Measurements from ENCODE around the gene FAM222A.

The FAM222A gene

DNA sequence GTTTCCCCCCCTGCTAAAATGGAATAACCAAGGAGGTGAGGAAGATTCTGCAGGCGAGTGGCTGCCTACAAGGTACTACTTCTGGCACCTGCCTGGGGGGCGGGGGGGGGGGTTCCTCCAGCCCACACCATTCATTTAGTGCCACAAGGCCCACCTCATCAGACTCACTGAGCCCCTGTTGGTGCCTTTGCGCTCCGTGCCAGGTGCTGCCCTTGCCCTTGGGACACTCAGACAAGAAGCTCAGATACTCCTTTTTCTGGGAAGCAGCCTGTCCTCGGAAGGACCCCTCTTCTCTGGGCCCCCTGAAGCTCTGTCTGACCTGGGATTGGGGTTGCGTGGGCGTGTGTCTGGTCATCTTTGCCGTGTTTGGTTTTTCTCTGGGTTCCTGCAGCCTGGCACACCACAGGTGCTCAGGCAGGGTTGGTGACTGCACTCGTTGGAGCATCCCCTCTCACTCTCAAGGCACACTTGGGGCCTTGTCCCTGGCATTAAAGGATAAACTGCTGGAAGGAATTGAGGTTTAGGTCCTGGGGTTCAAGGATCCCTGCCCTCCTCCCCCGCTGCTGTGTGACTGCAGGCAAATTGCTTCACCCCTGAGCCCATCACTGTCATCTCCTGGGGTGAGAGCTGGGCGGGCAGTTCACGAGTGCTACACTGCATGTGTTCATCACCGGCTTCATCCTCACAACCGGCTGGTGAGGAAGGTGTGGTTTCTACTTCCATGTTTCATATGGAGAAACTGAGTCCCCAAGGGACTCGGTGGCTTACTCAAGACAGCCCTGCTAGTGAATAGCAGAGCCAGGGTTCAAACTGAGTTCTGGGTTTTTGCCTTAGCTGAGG, 16.9 kb downstream of the FAM222A start:
- in situ Hi-C loops (cut with MboI; ENCODE audit: low pct_unique_long_range_greater_than_20kb, low sequenced_read_pairs, unreplicated experiment), result no loop called here
- no peak for DNase-seq (ENCODE audit: low spot score)
- TF ChIP-seq CTCF (IDR thresholded peaks at IDR 0.05; ENCODE audit: extremely low read depth, insufficient read depth, missing control alignments), result no peak

DNA sequence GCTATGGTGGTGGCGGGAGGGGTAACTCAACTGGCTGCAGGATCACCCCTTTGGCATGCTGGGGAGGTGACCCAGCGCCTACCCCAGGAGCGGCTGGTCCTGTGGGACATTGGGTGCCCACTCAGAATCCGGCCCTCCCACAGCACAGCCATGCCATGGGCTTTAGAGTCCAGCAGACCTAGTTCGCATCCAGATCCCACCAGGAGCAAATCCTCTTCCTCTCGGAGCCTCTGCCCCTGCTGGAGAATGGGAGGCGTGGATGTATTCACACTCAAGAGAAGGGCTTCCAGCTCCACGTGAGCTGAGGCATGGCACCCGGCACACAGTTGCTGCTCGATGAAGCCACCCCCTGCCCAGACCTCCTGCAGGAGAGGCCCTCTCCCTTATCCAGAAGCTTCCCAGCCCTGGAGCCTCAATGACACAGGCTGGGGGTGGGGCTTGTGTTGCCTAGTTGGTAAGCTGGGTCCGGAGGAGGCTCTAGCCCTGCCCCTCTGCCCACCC, 17.7 kb downstream of the FAM222A start:
- in situ Hi-C loops (cut with MboI; ENCODE audit: low pct_unique_long_range_greater_than_20kb, low sequenced_read_pairs, unreplicated experiment), result no loop called here

GRCh38 chr12:109731806-109732205, 18.2 kb downstream of the FAM222A start:
- in situ Hi-C loops (cut with MboI; ENCODE audit: low pct_unique_long_range_greater_than_20kb, low sequenced_read_pairs, unreplicated experiment), result no loop called here
- no peak for DNase-seq (ENCODE audit: low spot score)
- TF ChIP-seq CTCF (IDR thresholded peaks at IDR 0.05; ENCODE audit: extremely low read depth, insufficient read depth, missing control alignments), result no peak

More for the DNA sequence above, 17.7 kb downstream of the FAM222A start:
- no peak for TF ChIP-seq CTCF (IDR thresholded peaks at IDR 0.05; ENCODE audit: extremely low read depth, insufficient read depth, missing control alignments)
- DNase-seq (ENCODE audit: low spot score), result no peak

DNA sequence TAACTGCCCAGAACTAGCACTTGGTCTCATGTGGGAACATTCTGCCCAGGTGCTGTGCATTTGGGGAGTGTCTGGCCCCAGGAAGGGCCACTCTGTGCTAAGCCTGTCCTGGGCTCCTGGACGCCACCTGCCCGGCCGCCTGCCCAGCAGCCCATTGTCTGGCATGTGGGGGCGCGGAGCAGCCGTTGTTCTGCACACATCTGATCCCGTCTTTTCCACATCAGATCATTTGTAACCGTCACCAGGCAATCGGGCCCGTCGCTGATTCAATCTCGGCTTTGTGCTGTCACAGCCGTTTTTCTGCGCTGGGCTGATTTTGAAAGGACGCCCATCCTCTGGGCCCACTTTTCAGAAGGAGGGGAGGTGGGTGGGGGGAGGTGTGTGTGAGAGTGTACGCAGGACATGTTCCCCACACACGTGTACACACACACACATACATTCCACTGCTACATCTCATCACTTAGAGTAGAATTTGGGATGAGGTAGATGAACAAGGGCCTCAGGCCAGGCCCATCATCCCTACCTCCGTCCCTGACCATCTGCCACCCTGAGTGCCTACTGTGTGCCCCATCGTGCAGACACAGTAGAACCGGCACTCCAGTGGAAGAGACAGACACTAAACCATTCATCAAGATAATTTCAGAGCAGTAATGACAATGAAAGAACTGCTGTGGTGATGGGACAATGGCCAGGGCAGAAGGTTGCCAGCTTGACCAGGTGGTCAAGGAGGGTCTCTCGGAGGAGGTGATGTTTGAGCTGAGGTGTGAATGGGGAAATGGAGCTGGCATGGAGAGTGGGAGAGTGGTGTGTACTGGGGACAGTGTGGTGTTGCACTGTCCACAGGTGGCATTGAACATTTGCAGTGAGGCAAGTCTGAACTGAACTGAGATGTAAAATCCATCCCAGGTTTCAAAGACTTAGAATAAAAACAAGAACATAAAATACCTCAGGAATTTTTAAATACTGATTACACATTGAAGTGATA, 19.0 kb downstream of the FAM222A start:
- DNase-seq (ENCODE audit: low spot score), result no peak
- in situ Hi-C loops (cut with MboI; ENCODE audit: low pct_unique_long_range_greater_than_20kb, low sequenced_read_pairs, unreplicated experiment), result no loop called here
- TF ChIP-seq CTCF (IDR thresholded peaks at IDR 0.05; ENCODE audit: extremely low read depth, insufficient read depth, missing control alignments), result no peak

DNA sequence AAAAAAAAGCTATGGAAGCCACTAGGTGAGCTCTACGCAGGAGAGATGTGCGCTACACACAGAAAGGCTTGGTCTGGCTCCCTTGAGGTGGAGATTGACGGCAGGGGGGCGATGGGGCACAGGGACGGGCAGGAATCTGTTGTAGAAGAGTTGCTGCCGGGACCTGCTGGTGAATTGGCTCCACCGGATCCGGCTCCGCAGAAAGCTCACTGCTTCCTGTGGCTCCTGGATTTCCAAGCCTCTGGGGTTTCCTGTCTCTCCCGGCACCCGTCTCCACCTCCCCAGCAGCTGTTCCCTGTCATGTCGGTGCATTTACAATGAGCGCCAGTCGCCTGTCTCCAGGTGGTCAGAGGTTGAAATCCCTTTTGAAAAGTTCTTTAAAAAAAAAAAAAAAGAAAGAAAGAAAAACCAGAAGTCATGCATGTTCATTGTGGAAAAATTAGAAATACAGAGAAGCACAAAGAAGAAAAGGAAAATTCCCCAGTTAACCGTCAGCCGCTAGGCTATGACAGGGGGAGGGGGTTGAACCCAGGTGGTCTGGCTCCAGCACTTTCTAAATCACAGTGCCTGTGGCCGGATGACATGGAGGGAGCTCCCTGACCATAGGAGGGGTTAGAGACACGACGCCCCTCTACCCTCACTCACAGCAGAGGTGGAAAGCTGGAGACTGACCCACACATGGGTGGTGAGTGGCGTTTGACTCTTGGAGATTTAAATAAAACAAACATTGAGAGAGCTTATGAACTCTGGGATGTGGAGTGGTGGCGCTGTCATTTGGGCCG, 20.8 kb downstream of the FAM222A start:
- no peak for TF ChIP-seq CTCF (IDR thresholded peaks at IDR 0.05; ENCODE audit: extremely low read depth, insufficient read depth, missing control alignments)
- in situ Hi-C loops (cut with MboI; ENCODE audit: low pct_unique_long_range_greater_than_20kb, low sequenced_read_pairs, unreplicated experiment), result no loop called here

More for the DNA sequence above, 20.8 kb downstream of the FAM222A start:
- DNase-seq (ENCODE audit: low spot score), result no peak

All from GM13977 (cell line).